Spleen (tissue), 11 donors: ENCODE data around the gene ERC1. TPM values are rescaled to one million over a fixed set of nuclear protein-coding genes. Genes with fewer than 3 reads are reported as not detected.

Source experiments
- DNase-seq: peaks from one replicate; pipeline ENCODE4 v3.0.0-alpha.2; 2020
- H3K27ac ChIP-seq, 8 donors: fragments of 200-600 bp; sonication (generic) in 7 of 8; 1 replicate in 4 of 8; 2 replicates in 4 of 8; pipeline versions ENCODE4 v1.5.0 to v1.8.0; 2016 to 2021; ENCODE audit warnings: inconsistent platforms in 4 of 8, mild to moderate bottlenecking in 4 of 8, moderate library complexity in 1 of 8
- H3K27me3 ChIP-seq, 7 donors: fragments of 200-600 bp; sonication (generic) in 6 of 7; replicated peaks in 1 of 7; 1 replicate in 4 of 7; 2 replicates in 3 of 7; pipeline versions ENCODE4 v1.5.0 to v1.8.0; 2016 to 2021; ENCODE audit warnings: inconsistent platforms in 3 of 7, mild to moderate bottlenecking in 1 of 7
- H3K36me3 ChIP-seq, 6 donors: fragments of 200-600 bp; sonication (generic) in 5 of 6; 1 replicate in 4 of 6; 2 replicates in 2 of 6; pipeline versions ENCODE4 v1.5.0 to v1.8.0; 2016 to 2021; ENCODE audit warnings: inconsistent platforms in 2 of 6
- H3K4me1 ChIP-seq, 6 donors: fragments of 200-600 bp; sonication (generic) in 5 of 6; 1 replicate in 3 of 6; 2 replicates in 3 of 6; pipeline versions ENCODE4 v1.5.0 to v1.8.0; 2016 to 2021; ENCODE audit warnings: inconsistent platforms in 3 of 6
- H3K4me3 ChIP-seq, 8 donors: fragments of 200-600 bp; sonication (generic) in 7 of 8; 1 replicate in 4 of 8; 2 replicates in 4 of 8; pipeline versions ENCODE4 v1.5.0 to v1.8.0; 2016 to 2021; ENCODE audit warnings: inconsistent platforms in 4 of 8, mild to moderate bottlenecking in 4 of 8, moderate library complexity in 2 of 8
- H3K9me3 ChIP-seq, 8 donors: fragments of 200-600 bp; sonication (generic) in 7 of 8; 1 replicate in 4 of 8; 2 replicates in 4 of 8; pipeline versions ENCODE4 v1.5.0 to v1.8.0; 2016 to 2021; ENCODE audit warnings: inconsistent platforms in 4 of 8
- POLR2A ChIP-seq, 3 donors: fragments of 450-650 bp; IDR thresholded peaks; one replicate each; pipeline ENCODE4 v1.5.1; 2017; ENCODE audit warnings: antibody characterized with exemption in 3 of 3, mild to moderate bottlenecking in 1 of 3
- POLR2AphosphoS5 ChIP-seq, 3 donors: sonication (generic); formaldehyde crosslinking; IDR thresholded peaks; one replicate each; pipeline ENCODE4 v1.5.1; 2017; ENCODE audit warnings: antibody characterized with exemption in 3 of 3
- WGBS, 5 donors: extraction: QIAGEN DNeasy Blood & Tissue Kit in 3 of 5; methylation state at CpG; one replicate each; pipeline versions ENCODE4 v1.1.5 to v1.1.7; 2013 to 2018; 5-methylcytosine and 5-hydroxymethylcytosine counted together
- intact Hi-C: fragments of 100-400 bp; cut with DNase I; formaldehyde crosslinking; loops from one replicate; pipeline ENCODE4 v1.15.0; 2023; ENCODE audit warnings: low total_unique reads
- polyA plus RNA-seq, 3 donors: library from polyadenylated mRNA; stranded (reverse); fragments of 200-250 nt; gene quantifications; one replicate each; pipeline ENCODE4 v1.2.1, GENCODE V29; 2013
- total RNA-seq, 7 donors: library from RNA; depleted of rRNA in 3 of 7; stranded (reverse); fragments of >200 nt in 3 of 7; fragmentation: NEBNext Ultra II Directional in 4 of 7; extraction: Animal tissue kit (Norgen Biotek cat#: 25700) in 4 of 7; gene quantifications; one replicate each; pipeline versions ENCODE4 v1.1.0 to v1.2.1, GENCODE V29; 2016 to 2021
- TF ChIP-seq, protein P1 (sequence below), 11 experiments: fragments of 200-600 bp in 7 of 11; fragments of 450-650 bp in 4 of 11; sonication (generic) in 4 of 11; IDR thresholded peaks in 8 of 11; conservative IDR thresholded peaks in 3 of 11; 1 replicate in 7 of 11; 2 replicates in 4 of 11; pipeline versions ENCODE4 v1.4.0 to v1.8.0; 2016 to 2021; ENCODE audit warnings: antibody characterized with exemption in 11 of 11, inconsistent platforms in 4 of 11, mild to moderate bottlenecking in 1 of 11
- donor health status: healthy with polysubstance abuse.
- donor health status: DM: no; HTN: no; CAD: no; lungs with moderate emphysema.
- donor health status: DM: no; HTN: no; CAD: no.
- donor health status: Bipolar disorder and iron deficiency.
- donor health status: healthy.
- donor health status: DM: no; HTN: no; CAD: no.
- donor health status: DM: yes; HTN: yes; CAD: no.

Gene ERC1
- total and polyA plus RNA-seq, 10 donors = 1.2 to 73.4 (median 42.6) TPM

DNA sequence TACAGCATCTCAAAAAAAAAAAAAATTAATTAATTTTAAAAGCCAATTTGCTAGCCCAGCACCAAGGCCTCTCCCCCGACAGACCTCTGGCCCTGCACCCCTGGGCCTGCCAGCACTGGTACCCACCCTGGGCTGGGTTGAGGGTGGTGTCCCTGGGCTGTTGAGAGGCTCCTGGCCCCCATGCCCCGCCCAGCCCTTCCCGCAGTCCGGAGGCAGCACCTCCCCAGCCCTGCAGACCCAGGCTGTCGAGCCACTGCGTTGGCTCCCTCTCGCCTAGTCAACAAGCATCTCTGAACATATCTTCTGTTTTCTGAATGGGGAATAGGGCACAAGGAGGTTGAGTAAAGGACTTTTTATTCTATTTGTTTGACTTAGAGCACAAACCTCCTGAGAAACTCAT, 516.3 kb downstream of the ERC1 start:
- Histone ChIP-seq H3K27me3 (peaks cover 0 to 33% (median 0%) of the 10 kb centered on the region in 7 donors), H3K4me3 (no peak overlapping the region), H3K36me3 (no peaks in the 10 kb centered on the region), H3K4me1 (peaks cover 0 to 14% (median 2%) of the 10 kb centered on the region in 6 donors), H3K9me3 (no peaks in the 10 kb centered on the region), H3K27ac (no peak overlapping the region)
- DNase-seq = peak; percentile 66
- 92 to 97% (median 96%) methylated on average over 6 to 7 of the region's 7 CpGs for WGBS, 5 donors
- intact Hi-C loops = no loop called here
- no peak for TF ChIP-seq POLR2AphosphoS5 (IDR thresholded peaks at IDR 0.05)

GRCh38 chr12:1509413-1510052, 518.5 kb downstream of the ERC1 start:
- intact Hi-C loops = no loop called here
- H3K27ac ChIP-seq = no peak overlapping the region
- peaks cover 0 to 12% (median 0%) of the 10 kb centered on the region in 7 donors for H3K27me3 ChIP-seq
- H3K36me3 ChIP-seq = no peaks in the 10 kb centered on the region
- H3K9me3 ChIP-seq = no peaks in the 10 kb centered on the region
- TF ChIP-seq, protein P1, sequence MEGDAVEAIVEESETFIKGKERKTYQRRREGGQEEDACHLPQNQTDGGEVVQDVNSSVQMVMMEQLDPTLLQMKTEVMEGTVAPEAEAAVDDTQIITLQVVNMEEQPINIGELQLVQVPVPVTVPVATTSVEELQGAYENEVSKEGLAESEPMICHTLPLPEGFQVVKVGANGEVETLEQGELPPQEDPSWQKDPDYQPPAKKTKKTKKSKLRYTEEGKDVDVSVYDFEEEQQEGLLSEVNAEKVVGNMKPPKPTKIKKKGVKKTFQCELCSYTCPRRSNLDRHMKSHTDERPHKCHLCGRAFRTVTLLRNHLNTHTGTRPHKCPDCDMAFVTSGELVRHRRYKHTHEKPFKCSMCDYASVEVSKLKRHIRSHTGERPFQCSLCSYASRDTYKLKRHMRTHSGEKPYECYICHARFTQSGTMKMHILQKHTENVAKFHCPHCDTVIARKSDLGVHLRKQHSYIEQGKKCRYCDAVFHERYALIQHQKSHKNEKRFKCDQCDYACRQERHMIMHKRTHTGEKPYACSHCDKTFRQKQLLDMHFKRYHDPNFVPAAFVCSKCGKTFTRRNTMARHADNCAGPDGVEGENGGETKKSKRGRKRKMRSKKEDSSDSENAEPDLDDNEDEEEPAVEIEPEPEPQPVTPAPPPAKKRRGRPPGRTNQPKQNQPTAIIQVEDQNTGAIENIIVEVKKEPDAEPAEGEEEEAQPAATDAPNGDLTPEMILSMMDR (IDR thresholded peaks at IDR 0.05 in 8 of 11, conservative IDR thresholded peaks at IDR 0.05 in 3 of 11) = no peak
- TF ChIP-seq POLR2AphosphoS5 (IDR thresholded peaks at IDR 0.05) = no peak
- no peak for TF ChIP-seq POLR2A (IDR thresholded peaks at IDR 0.05)
- peak; percentile 47 for DNase-seq
- no peak overlapping the region for H3K4me3 ChIP-seq
- H3K4me1 ChIP-seq = peaks cover 0 to 6% (median 0%) of the 10 kb centered on the region in 6 donors
- WGBS, 5 donors = 79 to 90% (median 84%) methylated on average over 14 of the region's 14 CpGs

DNA sequence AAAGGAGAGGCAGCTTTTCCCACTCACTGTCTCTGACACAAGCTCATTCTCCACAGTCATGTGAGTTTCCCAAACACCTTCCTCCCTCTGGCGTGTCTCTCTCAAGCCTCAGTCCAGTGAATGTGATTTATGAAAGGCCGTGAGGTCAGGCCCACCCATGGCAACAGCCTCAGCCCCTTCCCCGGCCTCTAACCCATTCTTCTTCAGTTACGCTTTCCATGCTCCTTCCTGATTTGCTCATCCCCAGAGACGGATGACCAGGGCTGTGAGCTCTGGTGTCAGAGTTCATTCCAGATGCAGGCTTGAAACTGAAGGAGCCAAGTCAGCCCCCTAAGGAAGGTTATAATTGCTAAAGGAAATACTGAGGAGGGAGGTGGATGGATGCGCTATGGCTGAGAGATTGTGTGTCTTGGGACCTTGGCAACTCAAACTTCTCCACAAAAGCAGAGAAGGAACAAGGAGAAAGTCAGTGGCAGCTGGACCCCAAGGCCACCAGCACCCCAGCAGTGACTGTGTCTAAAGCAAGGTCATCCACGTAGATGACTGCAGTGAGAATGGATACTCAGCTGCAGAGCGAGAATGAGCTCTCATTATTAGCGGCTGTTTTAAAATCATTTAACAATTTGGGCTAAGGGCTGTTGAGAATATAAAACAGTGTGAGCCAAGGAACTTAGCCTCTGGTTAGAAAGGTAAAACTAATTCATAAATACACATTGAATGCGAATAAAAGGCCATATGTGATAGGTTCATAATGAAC, 519.2 kb downstream of the ERC1 start:
- Histone ChIP-seq H3K4me3 (no peak overlapping the region), H3K27ac (no peak overlapping the region), H3K36me3 (no peaks in the 10 kb centered on the region), H3K4me1 (no peaks in the 10 kb centered on the region), H3K9me3 (peaks cover 0 to 6% (median 2%) of the 10 kb centered on the region in 8 donors), H3K27me3 (peaks cover 0 to 5% (median 0%) of the 10 kb centered on the region in 7 donors)
- intact Hi-C loops = no loop called here
- WGBS, 5 donors = 69 to 77% (median 74%) methylated on average over 10 of the region's 10 CpGs
- peak; percentile 19 for DNase-seq
- TF ChIP-seq POLR2AphosphoS5 (IDR thresholded peaks at IDR 0.05) (no peak), POLR2A (IDR thresholded peaks at IDR 0.05) (no peak)
- TF ChIP-seq, protein P1 (IDR thresholded peaks at IDR 0.05 in 8 of 11, conservative IDR thresholded peaks at IDR 0.05 in 3 of 11) = no peak

GRCh38 chr12:1515010-1515409, 524.0 kb downstream of the ERC1 start:
- 91 to 100% (median 97%) methylated on average over 1 of the region's 1 CpG for WGBS, 5 donors
- intact Hi-C loops = no loop called here
- TF ChIP-seq, protein P1 (IDR thresholded peaks at IDR 0.05 in 8 of 11, conservative IDR thresholded peaks at IDR 0.05 in 3 of 11) = no peak
- no peak for TF ChIP-seq POLR2AphosphoS5 (IDR thresholded peaks at IDR 0.05)

More at GRCh38 chr12:1515010-1515409, 524.0 kb downstream of the ERC1 start:
- Histone ChIP-seq H3K27ac (no peak overlapping the region), H3K4me1 (no peaks in the 10 kb centered on the region), H3K9me3 (peaks cover 0 to 17% (median 9%) of the 10 kb centered on the region in 8 donors), H3K4me3 (no peak overlapping the region), H3K27me3 (peaks cover 0 to 24% (median 0%) of the 10 kb centered on the region in 7 donors), H3K36me3 (no peaks in the 10 kb centered on the region)
- no peak for DNase-seq
